ENCODE results near the gene GNG13. TPM values are rescaled to one million over a fixed set of nuclear protein-coding genes. Genes with fewer than 3 reads are reported as not detected.

GNG13 gene
- total RNA-seq, 1 experiment from 2014 or later, result 0.23 TPM

GRCh38 chr16:764184-764750, 36.3 kb downstream of the GNG13 start:
- in situ Hi-C loops (cut with HindIII; ENCODE audit: low pct_unique_long_range_greater_than_20kb, low sequenced_read_pairs), result no loop called here
- intact Hi-C loops (cut with micrococcal nuclease; ENCODE audit: unreplicated experiment), result no loop called here
- ChIA-PET POLR2A (no interaction called here), CTCF (no interaction called here)
- H3K4me3 ChIP-seq (ENCODE audit: low read depth in 2 of 2, low read length in 2 of 2), result no peak overlapping the region
- DNase-seq (ENCODE audit: low read depth, low spot score), result no peak
- H3K27me3 ChIP-seq (ENCODE audit: control insufficient read depth, insufficient read depth, low read length), result no peaks in the 10 kb centered on the region
- H3K4me1 ChIP-seq (ENCODE audit: control insufficient read depth, insufficient read depth, low read length), result peaks cover 18% of the 10 kb centered on the region
- BruUV-seq (replicated peaks), result no TSS peak
- H3K36me3 ChIP-seq (ENCODE audit: control insufficient read depth, insufficient read depth, low read length), result no peaks in the 10 kb centered on the region
- no peak overlapping the region for H3K27ac ChIP-seq (ENCODE audit: low read length)
- no peak for TF ChIP-seq TCF7L2 (IDR thresholded peaks at IDR 0.05; ENCODE audit: low read depth, low read length)
- TF ChIP-seq REST (IDR thresholded peaks at IDR 0.05; ENCODE audit: insufficient read depth in 1 of 2, low read depth in 2 of 2, low read length in 1 of 2), result no peak
- TF ChIP-seq SIN3A (IDR thresholded peaks at IDR 0.05; ENCODE audit: borderline replicate concordance, insufficient read depth, low read depth, low read length), result no peak
- no peak for TF ChIP-seq CTCF (IDR thresholded peaks at IDR 0.05)
- TF ChIP-seq POLR2AphosphoS5 (IDR thresholded peaks at IDR 0.05; ENCODE audit: low read depth, low read length), result no peak
- H3K9me3 ChIP-seq (ENCODE audit: control insufficient read depth, insufficient read depth, low read depth, low read length), result no peaks in the 10 kb centered on the region
- no peak for ATAC-seq

GRCh38 chr16:763369-764183, 37.0 kb downstream of the GNG13 start:
- Histone ChIP-seq H3K4me3 (ENCODE audit: low read depth in 2 of 2, low read length in 2 of 2) (no peak overlapping the region), H3K27me3 (ENCODE audit: control insufficient read depth, insufficient read depth, low read length) (no peaks in the 10 kb centered on the region), H3K27ac (ENCODE audit: low read length) (no peak overlapping the region), H3K9me3 (ENCODE audit: control insufficient read depth, insufficient read depth, low read depth, low read length) (no peaks in the 10 kb centered on the region), H3K4me1 (ENCODE audit: control insufficient read depth, insufficient read depth, low read length) (peaks cover 18% of the 10 kb centered on the region), H3K36me3 (ENCODE audit: control insufficient read depth, insufficient read depth, low read length) (no peaks in the 10 kb centered on the region)
- intact Hi-C loops (cut with micrococcal nuclease; ENCODE audit: unreplicated experiment) (no loop called here), in situ Hi-C loops (cut with HindIII; ENCODE audit: low pct_unique_long_range_greater_than_20kb, low sequenced_read_pairs) (no loop called here)
- ChIA-PET CTCF (no interaction called here), POLR2A (no interaction called here)
- ATAC-seq (peak; percentile 27), DNase-seq (ENCODE audit: low read depth, low spot score) (no peak)
- BruUV-seq (replicated peaks), result no TSS peak
- TF ChIP-seq TCF7L2 (IDR thresholded peaks at IDR 0.05; ENCODE audit: low read depth, low read length) (no peak), CTCF (IDR thresholded peaks at IDR 0.05) (no peak), POLR2AphosphoS5 (IDR thresholded peaks at IDR 0.05; ENCODE audit: low read depth, low read length) (no peak), SIN3A (IDR thresholded peaks at IDR 0.05; ENCODE audit: borderline replicate concordance, insufficient read depth, low read depth, low read length) (no peak), REST (IDR thresholded peaks at IDR 0.05; ENCODE audit: insufficient read depth in 1 of 2, low read depth in 2 of 2, low read length in 1 of 2) (no peak)

Measured in Panc1 (cell line).